HUES64 (cell line): ENCODE data around the gene MAP3K5.

Experiments
- H3K27ac ChIP-seq: 2 replicates; pipeline ENCODE4 v1.7.0; 2013; ENCODE audit warnings: low read depth, low read length, inconsistent platforms
- H3K27me3 ChIP-seq: 2 replicates; pipeline ENCODE4 v1.6.1; 2013; ENCODE audit warnings: mild to moderate bottlenecking, low read length; ENCODE audit not compliant: insufficient read depth
- H3K36me3 ChIP-seq: 2 replicates; pipeline ENCODE4 v1.6.1; 2013; ENCODE audit warnings: mild to moderate bottlenecking, low read length; ENCODE audit not compliant: insufficient read depth
- H3K4me1 ChIP-seq: 2 replicates; pipeline ENCODE4 v1.6.1; 2013; ENCODE audit warnings: mild to moderate bottlenecking, low read length, moderate library complexity; ENCODE audit not compliant: insufficient read depth
- H3K4me3 ChIP-seq: 2 replicates; pipeline ENCODE4 v1.5.1; 2013; ENCODE audit warnings: mild to moderate bottlenecking, low read length, moderate library complexity
- H3K9ac ChIP-seq: 2 replicates; pipeline ENCODE4 v1.6.1; 2013; ENCODE audit warnings: mild to moderate bottlenecking, low read depth, low read length
- H3K9me3 ChIP-seq: 2 replicates; pipeline ENCODE4 v1.6.1; 2013; ENCODE audit warnings: low read depth, low read length; ENCODE audit not compliant: insufficient read depth
- WGBS: fragments of 150-250, 120-280 bp; methylation state at CpG from one replicate; pipeline ENCODE4 v1.1.7; 2013; ENCODE audit warnings: missing lambda C conversion rate; 5-methylcytosine and 5-hydroxymethylcytosine counted together

The MAP3K5 gene

GRCh38 chr6:136669299-136669699 is 123.0 kb downstream of the MAP3K5 start:
- Histone ChIP-seq H3K9me3 (no peaks in the 10 kb centered on the region), H3K4me1 (no peaks in the 10 kb centered on the region), H3K36me3 (no peaks in the 10 kb centered on the region), H3K9ac (no peak overlapping the region), H3K27ac (no peak overlapping the region), H3K4me3 (no peak overlapping the region), H3K27me3 (no peaks in the 10 kb centered on the region)
- 98% methylated on average over 3 of the region's 3 CpGs for whole genome bisulfite sequencing

DNA sequence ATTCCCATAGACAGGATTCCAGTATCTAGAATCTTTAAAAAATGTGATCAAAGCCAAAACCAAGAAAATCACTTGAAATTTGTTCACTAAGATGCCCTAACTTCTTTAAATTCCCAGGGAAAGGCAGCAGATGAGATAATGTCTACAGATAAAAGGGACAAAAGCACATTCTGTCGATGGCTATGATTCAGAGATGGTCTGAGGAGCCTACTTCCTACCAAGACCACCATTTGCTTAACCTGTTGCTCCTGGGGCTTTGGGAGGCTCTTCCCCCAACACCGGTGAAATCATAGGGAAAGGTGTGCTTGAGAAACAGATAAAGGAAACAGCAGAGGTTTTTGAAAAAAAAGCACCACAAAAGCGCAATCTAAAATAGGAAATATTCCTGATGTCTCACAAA is 123.7 kb downstream of the MAP3K5 start:
- H3K4me3 ChIP-seq = no peak overlapping the region
- no peaks in the 10 kb centered on the region for H3K27me3 ChIP-seq
- no peak overlapping the region for H3K9ac ChIP-seq
- no peaks in the 10 kb centered on the region for H3K9me3 ChIP-seq
- no peaks in the 10 kb centered on the region for H3K4me1 ChIP-seq
- H3K36me3 ChIP-seq = no peaks in the 10 kb centered on the region
- no peak overlapping the region for H3K27ac ChIP-seq
- WGBS = 91% methylated on average over 3 of the region's 3 CpGs

DNA sequence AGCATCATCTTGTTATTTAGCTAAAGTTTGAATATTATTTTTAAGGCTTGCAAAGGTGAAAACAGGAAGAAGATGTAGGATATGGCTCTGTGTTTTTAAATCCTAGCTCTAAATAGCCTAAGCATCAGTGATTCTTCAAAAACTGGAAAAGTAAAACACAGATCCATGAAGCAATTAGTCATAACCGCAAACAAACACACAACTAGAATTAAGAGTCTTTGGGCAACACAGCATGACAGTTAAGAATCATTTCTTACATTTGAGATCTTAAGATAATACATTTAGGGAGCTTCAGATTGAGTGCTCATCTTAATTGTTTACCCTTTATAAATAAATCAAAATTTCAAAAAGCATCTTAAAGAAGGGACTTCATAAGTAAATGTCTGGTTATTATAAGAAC is 126.2 kb downstream of the MAP3K5 start:
- Histone ChIP-seq H3K4me3 (no peak overlapping the region), H3K36me3 (no peaks in the 10 kb centered on the region), H3K27me3 (no peaks in the 10 kb centered on the region), H3K9me3 (no peaks in the 10 kb centered on the region), H3K27ac (no peak overlapping the region), H3K9ac (no peak overlapping the region), H3K4me1 (no peaks in the 10 kb centered on the region)
- WGBS = 94% methylated on average over 1 of the region's 1 CpG

DNA sequence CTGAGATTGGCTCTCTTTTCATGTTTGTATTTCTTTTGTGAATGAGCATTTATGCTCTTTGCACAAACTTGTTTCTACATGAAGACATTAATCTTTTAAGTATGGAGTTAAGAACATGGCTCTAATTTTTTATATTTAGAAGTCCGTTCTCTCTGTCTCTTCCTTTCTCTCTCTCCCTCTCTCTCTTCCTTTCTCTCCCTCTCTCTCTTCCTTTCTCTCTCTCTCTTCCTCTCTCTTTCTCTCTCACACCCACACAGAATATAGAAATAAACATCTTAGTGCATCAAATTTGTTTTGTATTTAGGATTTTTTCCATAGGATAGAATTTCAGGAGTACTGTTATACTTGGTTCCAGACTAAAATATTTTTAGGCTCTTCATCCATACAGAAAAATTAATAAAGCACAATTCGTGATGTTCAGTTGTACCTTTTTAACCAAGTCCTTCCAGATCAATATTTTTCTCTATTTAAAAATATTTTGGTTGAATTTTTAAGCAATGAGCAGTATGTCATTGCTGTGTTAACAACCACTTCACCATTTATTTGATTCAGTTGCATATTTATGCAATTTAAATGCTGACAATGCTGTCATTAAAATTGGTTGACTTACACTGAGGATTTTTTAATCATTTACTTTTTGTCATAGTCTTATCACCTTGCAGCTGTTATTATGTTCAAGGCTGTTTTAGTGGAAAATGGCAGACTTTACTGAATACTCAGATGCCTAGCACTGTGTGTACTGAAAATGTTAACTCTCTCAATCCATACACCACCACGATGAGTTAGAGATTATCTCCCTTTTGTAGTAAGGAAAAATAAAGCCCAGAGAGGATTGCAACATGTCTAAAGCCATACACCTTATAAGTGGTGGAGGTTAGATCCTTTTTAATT is 129.7 kb downstream of the MAP3K5 start:
- WGBS = 90% methylated on average over 2 of the region's 3 CpGs

DNA sequence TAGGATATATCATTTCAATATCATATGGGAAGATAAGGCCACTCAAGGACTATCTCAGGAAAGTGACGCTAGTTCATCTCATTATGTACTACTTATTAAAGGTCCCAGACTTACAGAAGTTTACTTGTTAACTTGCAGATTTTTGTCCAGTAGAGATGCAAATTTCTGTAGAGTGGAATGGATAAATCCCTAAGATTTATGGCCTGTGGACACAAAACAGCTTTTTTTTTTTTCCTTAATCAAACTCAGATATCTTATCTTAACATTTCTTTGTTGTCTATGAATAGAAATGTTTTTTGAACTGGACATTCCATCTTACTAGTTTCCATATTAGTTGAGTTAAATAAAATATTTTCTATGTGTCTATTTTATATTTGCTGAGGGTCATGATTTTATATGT is 131.6 kb downstream of the MAP3K5 start:
- Histone ChIP-seq H3K4me1 (no peaks in the 10 kb centered on the region), H3K36me3 (no peaks in the 10 kb centered on the region), H3K27ac (no peak overlapping the region), H3K27me3 (no peaks in the 10 kb centered on the region), H3K9me3 (no peaks in the 10 kb centered on the region), H3K9ac (no peak overlapping the region), H3K4me3 (no peak overlapping the region)
- no CpG with 5 or more reads among the region's 1 CpG for WGBS

More for the DNA sequence above, 129.7 kb downstream of the MAP3K5 start:
- Histone ChIP-seq H3K4me1 (no peaks in the 10 kb centered on the region), H3K27ac (no peak overlapping the region), H3K4me3 (no peak overlapping the region), H3K36me3 (no peaks in the 10 kb centered on the region), H3K9me3 (no peaks in the 10 kb centered on the region), H3K9ac (no peak overlapping the region), H3K27me3 (no peaks in the 10 kb centered on the region)

- Histone ChIP-seq H3K36me3 (no peaks in the 10 kb centered on the region), H3K27ac (no peak overlapping the region), H3K4me3 (no peak overlapping the region), H3K9ac (no peak overlapping the region), H3K9me3 (no peaks in the 10 kb centered on the region), H3K4me1 (no peaks in the 10 kb centered on the region), H3K27me3 (no peaks in the 10 kb centered on the region)
- 100% methylated on average over 4 of the region's 6 CpGs for WGBS
Measured at GRCh38 chr6:136659991-136660499, 132.2 kb downstream of the MAP3K5 start.

DNA sequence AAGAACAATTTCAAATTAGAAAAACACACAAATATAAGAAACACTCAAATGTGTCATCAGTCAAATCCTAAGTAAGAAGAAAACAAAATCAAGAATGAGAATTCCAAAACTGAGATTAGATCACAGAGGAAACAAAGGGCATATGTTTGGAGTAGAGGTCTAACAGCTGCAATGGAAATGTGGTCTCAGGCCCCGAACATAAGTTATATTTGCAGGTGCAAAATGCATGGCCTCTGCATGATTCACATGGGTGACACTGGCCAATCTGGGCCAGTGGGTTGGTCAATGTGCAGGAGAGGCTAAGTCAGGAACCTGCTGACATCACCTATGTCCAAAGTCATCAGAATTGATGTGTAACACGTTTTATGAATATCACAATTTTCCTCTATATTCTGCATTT is 133.6 kb downstream of the MAP3K5 start:
- Histone ChIP-seq H3K27ac (no peak overlapping the region), H3K36me3 (no peaks in the 10 kb centered on the region), H3K9ac (no peak overlapping the region), H3K9me3 (no peaks in the 10 kb centered on the region), H3K4me3 (no peak overlapping the region), H3K4me1 (no peaks in the 10 kb centered on the region), H3K27me3 (no peaks in the 10 kb centered on the region)
- WGBS = 98% methylated on average over 2 of the region's 2 CpGs

DNA sequence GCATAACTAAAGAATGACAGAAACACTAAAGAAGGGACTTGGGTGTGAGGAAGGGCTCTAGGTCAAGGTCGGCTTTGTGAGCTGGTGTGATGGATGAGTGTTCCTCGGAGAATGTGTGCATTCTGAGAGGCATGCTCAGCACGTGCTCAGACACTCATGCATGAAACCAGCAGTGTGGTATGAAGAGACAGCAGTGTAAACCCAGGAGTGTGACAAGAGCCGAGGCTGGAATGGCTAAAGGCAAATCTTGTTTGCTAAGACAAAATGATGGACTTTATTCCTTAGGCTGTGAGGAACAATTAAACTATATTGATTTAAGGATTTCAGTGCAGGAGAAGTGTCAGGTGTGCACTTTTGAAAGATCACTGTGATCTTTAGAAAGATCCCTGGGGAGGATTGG is 134.6 kb downstream of the MAP3K5 start:
- Histone ChIP-seq H3K36me3 (no peaks in the 10 kb centered on the region), H3K9me3 (no peaks in the 10 kb centered on the region), H3K27ac (no peak overlapping the region), H3K4me1 (no peaks in the 10 kb centered on the region), H3K27me3 (no peaks in the 10 kb centered on the region), H3K4me3 (no peak overlapping the region), H3K9ac (no peak overlapping the region)
- WGBS = 88% methylated on average over 4 of the region's 4 CpGs

- H3K9me3 ChIP-seq = no peaks in the 10 kb centered on the region
- WGBS = 100% methylated on average over 1 of the region's 1 CpG
- no peaks in the 10 kb centered on the region for H3K36me3 ChIP-seq
- no peaks in the 10 kb centered on the region for H3K4me1 ChIP-seq
- no peak overlapping the region for H3K9ac ChIP-seq
- H3K27ac ChIP-seq = no peak overlapping the region
- no peaks in the 10 kb centered on the region for H3K27me3 ChIP-seq
- H3K4me3 ChIP-seq = no peak overlapping the region
Measured at GRCh38 chr6:136656121-136656520, 136.2 kb downstream of the MAP3K5 start.

GRCh38 chr6:136655239-136656014 is 136.8 kb downstream of the MAP3K5 start:
- H3K4me1 ChIP-seq = no peaks in the 10 kb centered on the region
- WGBS = 94% methylated on average over 6 of the region's 6 CpGs
- H3K27ac ChIP-seq = no peak overlapping the region
- no peaks in the 10 kb centered on the region for H3K9me3 ChIP-seq
- no peaks in the 10 kb centered on the region for H3K36me3 ChIP-seq
- H3K9ac ChIP-seq = no peak overlapping the region
- no peaks in the 10 kb centered on the region for H3K27me3 ChIP-seq
- no peak overlapping the region for H3K4me3 ChIP-seq

GRCh38 chr6:136654086-136654485 is 138.2 kb downstream of the MAP3K5 start:
- WGBS = 96% methylated on average over 2 of the region's 2 CpGs
- H3K9me3 ChIP-seq = no peaks in the 10 kb centered on the region
- H3K4me1 ChIP-seq = no peaks in the 10 kb centered on the region
- no peak overlapping the region for H3K4me3 ChIP-seq
- no peak overlapping the region for H3K9ac ChIP-seq
- H3K36me3 ChIP-seq = no peaks in the 10 kb centered on the region
- H3K27ac ChIP-seq = no peak overlapping the region
- no peaks in the 10 kb centered on the region for H3K27me3 ChIP-seq
